ENCODE data around the gene SIK2.

- no peak for TF ChIP-seq EZH2 (IDR thresholded peaks at IDR 0.05; ENCODE audit: borderline replicate concordance, low read depth, low read length, severe bottlenecking)
- no peak for TF ChIP-seq CTCF (IDR thresholded peaks at IDR 0.05; ENCODE audit: borderline replicate concordance, extremely low read depth, low read length, poor library complexity, severe bottlenecking)
Measured at GRCh38 chr11:111707691-111708067, 105.4 kb downstream of the SIK2 start.

Measured in DND-41 (cell line).